ENCODE results near the gene FBXW7.

DNA sequence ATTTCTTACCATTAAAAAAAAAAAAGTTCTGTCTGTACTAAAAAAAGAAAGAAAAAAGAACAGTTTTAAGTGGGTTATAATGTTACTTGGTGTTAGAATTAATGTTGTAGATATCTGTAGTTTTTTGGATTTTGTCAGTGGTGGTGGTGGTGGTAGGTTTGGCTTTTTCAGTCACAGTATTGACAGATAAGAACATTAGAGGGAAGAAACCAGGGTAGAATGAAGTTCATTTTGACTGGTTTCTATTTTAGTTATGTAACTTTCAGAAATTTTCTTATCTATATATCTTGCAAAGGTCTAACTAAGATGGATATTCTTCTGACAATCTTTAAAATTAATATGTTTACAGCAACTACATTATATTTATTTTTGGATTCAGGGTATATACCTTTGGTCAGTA is 105.4 kb downstream of the FBXW7 start:
- TF ChIP-seq, protein P1, sequence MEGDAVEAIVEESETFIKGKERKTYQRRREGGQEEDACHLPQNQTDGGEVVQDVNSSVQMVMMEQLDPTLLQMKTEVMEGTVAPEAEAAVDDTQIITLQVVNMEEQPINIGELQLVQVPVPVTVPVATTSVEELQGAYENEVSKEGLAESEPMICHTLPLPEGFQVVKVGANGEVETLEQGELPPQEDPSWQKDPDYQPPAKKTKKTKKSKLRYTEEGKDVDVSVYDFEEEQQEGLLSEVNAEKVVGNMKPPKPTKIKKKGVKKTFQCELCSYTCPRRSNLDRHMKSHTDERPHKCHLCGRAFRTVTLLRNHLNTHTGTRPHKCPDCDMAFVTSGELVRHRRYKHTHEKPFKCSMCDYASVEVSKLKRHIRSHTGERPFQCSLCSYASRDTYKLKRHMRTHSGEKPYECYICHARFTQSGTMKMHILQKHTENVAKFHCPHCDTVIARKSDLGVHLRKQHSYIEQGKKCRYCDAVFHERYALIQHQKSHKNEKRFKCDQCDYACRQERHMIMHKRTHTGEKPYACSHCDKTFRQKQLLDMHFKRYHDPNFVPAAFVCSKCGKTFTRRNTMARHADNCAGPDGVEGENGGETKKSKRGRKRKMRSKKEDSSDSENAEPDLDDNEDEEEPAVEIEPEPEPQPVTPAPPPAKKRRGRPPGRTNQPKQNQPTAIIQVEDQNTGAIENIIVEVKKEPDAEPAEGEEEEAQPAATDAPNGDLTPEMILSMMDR (conservative IDR thresholded peaks at IDR 0.05 in 1 of 2, IDR thresholded peaks at IDR 0.05 in 1 of 2; ENCODE audit: low read depth in 1 of 2, low read length in 2 of 2): no peak
- no peak for TF ChIP-seq EZH2 (IDR thresholded peaks at IDR 0.05; ENCODE audit: low read length, missing control alignments)
